HG02840 (cell line): Measurements from ENCODE around the gene KMT2B.
A peak's percentile ranks its signal among the peaks of the same experiment; 100 is the strongest.
"Not testable (repeated sequence)": the region's sequence is repeated elsewhere in the genome, so short reads cannot be mapped to it uniquely, and the experiment has no call there.

Source experiments
- ATAC-seq: cut with Tn5 transposase; IDR thresholded peaks from one replicate; pipeline ENCODE4 v1.9.1; 2021; ENCODE audit warnings: mild to moderate bottlenecking, moderate library complexity, moderate number of reproducible peaks; ENCODE audit not compliant: unreplicated experiment, low FRiP score

Gene KMT2B, protein sequence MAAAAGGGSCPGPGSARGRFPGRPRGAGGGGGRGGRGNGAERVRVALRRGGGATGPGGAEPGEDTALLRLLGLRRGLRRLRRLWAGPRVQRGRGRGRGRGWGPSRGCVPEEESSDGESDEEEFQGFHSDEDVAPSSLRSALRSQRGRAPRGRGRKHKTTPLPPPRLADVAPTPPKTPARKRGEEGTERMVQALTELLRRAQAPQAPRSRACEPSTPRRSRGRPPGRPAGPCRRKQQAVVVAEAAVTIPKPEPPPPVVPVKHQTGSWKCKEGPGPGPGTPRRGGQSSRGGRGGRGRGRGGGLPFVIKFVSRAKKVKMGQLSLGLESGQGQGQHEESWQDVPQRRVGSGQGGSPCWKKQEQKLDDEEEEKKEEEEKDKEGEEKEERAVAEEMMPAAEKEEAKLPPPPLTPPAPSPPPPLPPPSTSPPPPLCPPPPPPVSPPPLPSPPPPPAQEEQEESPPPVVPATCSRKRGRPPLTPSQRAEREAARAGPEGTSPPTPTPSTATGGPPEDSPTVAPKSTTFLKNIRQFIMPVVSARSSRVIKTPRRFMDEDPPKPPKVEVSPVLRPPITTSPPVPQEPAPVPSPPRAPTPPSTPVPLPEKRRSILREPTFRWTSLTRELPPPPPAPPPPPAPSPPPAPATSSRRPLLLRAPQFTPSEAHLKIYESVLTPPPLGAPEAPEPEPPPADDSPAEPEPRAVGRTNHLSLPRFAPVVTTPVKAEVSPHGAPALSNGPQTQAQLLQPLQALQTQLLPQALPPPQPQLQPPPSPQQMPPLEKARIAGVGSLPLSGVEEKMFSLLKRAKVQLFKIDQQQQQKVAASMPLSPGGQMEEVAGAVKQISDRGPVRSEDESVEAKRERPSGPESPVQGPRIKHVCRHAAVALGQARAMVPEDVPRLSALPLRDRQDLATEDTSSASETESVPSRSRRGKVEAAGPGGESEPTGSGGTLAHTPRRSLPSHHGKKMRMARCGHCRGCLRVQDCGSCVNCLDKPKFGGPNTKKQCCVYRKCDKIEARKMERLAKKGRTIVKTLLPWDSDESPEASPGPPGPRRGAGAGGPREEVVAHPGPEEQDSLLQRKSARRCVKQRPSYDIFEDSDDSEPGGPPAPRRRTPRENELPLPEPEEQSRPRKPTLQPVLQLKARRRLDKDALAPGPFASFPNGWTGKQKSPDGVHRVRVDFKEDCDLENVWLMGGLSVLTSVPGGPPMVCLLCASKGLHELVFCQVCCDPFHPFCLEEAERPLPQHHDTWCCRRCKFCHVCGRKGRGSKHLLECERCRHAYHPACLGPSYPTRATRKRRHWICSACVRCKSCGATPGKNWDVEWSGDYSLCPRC (N-terminal part only)

DNA sequence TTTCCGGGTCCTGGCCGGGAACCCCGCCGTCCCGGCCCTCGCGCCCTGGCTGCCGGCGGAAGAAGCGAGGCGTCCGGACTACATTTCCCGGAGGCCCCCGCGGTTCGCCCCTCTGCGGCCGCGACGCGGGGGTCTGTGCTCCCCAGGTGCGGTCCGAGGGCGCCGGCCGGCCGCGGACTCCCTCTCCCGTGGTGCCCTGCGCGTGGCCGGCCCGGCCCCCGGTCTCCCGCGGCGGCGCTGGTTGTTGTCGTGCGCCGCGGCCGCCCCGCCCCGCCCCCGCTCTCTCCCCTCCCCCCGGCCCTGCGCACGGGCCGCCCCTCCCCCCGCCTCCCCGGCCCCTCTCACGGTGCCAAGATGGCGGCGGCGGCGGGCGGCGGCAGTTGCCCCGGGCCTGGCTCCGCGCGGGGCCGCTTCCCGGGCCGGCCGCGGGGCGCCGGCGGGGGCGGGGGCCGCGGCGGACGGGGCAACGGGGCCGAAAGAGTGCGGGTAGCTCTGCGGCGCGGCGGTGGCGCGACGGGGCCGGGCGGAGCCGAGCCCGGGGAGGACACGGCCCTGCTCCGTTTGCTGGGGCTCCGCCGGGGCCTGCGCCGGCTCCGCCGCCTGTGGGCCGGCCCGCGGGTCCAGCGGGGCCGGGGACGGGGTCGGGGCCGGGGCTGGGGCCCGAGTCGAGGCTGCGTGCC, at the start of gene KMT2B:
Gene KMT2B (plus strand): TSS at position 339 of the 680 bp plus-strand sequence. CDS start 16 bp downstream, at position 355.
- ATAC-seq, result no peak

DNA sequence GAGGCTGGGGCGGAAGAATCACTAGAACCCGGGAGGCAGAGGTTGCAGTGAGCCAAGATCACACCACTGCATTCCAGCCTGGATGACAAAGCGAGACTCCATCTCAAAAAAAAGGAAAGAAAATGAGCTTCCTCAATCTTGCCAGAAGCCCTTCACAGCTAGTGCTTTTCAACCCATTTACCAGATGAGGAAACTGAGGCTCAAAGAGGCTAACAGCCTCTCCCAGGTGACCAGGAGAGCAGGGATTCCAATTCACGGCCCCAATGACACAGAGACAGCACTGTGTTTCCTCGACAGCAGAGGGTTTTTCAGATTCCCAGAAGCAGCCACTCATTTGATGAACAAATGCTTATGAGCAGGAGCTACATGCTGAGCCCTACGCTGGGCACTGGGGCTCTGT, 48.2 kb upstream of the KMT2B start:
- no peak for ATAC-seq

DNA sequence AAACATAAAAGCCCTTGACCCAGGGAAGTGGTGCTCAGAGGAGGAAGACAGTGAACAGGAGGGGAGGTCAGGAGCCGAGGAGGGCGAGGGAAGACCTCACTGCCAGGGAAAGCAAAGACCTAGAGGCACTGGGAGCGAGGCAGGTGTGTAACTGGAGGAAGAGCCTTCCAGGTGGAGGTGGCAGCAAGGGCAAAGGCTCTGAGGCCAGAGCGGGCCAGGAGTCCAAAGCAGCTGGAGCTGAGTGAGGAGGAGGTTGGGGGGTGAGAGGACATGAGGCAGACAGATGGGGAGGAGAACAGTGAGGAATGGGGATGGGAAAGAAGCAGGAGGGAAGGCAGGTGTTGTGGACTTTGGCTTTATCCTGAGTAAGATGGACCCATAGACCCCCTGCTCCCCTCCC, 47.8 kb upstream of the KMT2B start:
- ATAC-seq, result no peak

DNA sequence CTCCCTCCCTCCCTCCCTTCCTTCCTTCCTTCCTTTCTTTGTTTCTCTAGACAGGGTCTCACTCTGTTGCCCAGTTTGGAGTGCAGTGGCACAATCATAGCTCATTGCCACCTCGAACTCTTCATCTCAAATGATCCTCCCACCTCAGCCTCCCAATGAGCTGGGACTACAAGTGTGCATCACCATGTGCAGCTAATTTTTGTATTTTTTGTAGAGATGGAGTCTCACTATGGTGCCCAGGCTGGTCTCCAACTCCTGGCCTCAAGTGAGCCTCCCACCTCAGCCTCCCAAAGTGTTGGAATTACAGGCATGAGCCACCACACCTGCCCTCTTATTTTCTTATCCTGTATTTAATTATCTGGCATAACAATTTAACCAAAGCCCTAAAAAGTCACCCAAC, 47.1 kb upstream of the KMT2B start:
- ATAC-seq, result no peak

DNA sequence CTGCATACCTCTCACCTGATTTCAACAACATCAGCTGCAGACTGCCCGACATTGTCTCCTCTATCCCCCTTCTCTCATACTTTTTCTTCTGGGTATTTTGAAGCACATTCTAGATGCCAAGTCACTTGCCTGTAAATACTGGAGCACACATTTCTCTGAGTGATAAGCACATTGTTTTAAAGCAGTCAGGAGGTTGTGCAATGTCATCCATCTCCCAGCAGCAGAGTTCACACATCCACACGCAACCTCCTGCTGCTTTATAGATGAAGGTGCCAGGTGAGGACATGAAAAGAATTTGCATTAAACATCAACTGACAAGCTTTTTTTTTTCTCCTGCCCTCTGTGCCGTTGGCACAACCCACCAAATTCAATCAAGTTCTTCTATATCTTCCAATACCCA, 46.0 kb upstream of the KMT2B start:
- no peak for ATAC-seq

DNA sequence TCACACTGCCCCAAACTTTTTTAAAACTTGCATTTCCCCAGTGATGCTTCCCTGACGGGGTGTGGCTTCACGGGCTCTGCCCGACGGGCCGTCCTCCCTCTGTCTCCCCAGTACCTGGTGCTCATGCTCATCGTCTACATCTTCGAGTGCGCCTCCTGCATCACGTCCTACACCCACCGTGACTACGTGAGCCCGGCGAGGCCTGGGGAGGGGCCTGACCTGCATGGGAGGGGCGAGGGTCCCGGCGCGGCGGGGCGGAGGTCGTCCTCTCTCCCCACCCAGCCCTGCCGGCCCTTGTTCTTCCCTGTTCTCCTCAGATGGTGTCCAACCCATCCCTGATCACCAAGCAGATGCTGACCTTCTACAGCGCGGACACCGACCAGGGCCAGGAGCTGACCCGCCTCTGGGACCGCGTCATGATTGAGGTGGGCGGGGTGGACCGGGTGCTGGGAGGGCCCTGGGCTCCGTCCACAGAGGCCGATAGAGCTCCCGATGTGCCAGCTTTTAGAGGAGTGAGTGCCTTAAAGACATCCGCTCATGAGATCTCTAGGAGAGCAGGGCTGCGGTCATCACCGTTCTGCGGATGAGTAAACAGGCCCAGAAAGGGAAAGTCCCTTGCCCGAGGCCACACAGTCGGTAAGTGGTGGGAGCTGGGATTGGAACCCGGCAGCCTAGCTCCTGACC, 44.5 kb upstream of the KMT2B start:
- ATAC-seq, result no peak

DNA sequence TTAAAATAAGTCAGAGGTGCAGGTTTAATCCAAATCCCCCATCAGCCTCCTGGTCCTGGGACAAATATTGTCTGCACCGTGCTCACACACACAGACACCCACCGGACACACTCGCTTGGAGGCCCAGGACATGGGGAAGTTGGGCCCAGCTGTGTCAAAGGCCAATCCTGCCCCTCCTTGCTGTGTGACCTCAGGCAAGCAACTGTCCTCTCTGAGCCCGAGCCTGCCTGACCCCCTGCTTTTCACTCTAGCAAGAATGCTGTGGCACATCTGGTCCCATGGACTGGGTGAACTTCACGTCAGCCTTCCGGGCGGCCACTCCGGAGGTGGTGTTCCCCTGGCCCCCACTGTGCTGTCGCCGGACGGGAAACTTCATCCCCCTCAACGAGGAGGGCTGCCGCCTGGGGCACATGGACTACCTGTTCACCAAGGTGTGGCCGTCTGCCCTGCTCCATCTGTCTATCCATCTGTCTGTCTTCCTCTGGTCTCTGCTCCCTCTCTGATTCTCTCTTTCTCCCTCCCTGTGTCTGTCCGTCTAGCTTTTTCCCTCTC, 42.1 kb upstream of the KMT2B start:
- ATAC-seq, result no peak

DNA sequence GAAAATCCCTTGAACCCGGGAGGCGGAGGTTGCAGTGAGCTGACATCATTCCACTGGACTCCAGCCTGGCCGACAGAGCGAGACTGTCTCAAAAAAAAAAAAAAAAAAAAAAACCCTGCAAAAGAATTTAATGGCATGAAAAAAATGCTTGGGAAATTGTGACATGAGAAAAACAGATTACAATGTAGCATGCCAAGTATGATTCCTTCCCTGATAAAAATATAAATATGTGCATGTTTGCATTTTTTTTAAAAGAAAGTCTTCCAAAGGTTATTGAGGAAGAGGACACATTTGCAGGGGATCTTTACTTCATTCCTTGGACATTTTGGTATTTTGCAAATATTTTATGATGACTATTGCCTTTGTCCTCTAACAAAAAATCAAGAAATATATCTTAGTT, 28.0 kb upstream of the KMT2B start:
- ATAC-seq, result no peak

DNA sequence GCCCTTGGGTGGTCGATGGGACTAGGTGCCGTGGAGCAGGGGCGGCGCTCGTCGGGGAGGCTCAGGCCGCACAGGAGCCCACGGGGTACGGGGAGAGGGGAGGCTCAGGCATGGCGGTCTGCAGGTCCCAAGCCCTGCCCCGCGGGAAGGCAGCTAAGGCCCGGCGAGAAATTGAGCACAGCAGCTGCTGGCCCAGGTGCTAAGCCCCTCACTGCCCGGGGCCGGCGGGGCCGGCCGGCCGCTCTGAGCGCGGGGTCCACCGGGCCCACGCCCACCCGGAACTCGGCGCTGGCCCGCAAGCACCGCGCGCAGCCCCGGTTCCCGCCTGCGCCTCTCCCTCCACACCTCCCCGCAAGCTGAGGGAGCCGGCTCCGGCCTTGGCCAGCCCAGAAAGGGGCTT, 26.7 kb upstream of the KMT2B start:
- not testable (repeated sequence) for ATAC-seq

DNA sequence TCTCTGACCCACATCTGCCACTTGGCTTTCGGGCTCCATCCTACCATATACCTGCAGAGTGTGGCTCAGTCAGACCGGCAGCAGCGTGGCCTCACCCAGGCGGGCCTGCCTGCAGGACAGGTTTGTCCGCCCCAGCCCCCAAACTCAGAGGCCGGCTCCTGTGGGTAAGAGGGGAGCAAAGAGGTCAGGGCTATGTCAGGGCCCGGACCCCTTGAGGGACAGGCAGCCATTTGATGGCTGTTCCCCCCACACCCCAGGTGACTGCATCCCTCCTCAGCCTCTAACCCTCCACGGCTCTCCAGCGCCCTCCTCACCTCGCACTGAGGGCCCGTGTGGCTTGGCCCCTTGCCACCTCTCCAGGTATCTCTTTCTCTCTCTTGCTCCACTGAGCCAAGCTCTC, 25.8 kb upstream of the KMT2B start:
- ATAC-seq, result no peak

DNA sequence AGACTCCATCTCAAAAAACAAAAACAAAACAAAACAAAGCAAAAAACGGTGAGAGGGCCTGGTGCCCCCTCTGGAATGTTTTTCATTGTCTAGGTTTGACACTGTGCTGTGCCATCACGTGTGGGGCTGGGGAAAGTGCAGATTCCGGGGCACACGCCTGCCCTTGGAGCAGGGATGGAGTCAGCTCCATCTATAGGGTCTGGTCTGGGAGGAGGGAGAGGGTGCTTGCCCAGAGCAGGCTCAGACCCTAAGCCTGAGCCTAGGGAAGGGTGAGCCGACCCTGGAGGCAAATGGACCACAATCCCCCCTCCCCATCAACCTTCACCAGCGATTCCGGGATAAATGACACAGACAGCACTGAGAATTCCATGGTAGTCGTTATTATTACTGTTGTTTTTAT, 24.4 kb upstream of the KMT2B start:
- ATAC-seq, result peak; percentile 11

DNA sequence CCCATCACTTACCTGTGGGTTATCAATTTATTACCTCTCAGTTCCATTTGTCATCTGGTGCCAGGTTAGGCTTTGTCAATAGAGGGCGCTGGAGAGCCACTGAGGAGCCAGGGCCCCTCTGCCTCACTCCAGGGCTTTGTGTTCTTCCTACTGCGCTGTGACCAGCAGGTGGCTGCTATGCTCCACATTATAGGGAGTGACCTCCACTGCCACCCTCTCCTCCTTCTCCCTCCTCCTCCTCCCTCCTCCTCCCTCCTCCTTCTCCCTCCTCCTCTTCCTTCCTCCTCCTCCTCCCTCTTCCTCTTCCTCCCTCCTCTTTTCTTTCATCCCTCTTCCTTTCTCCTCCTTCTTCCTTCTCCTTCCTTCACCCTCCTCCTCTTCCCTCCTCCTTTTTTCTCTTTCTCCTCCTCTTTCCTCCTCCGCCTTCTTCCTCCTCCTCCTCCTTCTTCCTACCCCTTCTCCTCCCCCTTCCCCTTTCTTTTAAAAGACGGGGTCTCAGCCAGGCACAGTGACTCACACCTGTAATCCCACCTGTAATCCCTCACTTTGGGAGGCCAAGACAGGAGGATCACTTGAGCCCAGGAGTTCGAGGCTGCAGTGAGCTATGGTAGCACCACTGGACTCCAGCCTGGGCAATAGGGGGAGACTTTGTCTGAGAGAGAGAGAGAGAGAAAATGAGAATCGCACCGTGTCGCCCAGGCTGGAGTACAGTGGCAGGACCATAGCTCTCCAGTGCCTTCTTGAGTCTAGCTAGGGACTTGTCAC, 23.8 kb upstream of the KMT2B start:
- ATAC-seq, result peak; percentile 62

DNA sequence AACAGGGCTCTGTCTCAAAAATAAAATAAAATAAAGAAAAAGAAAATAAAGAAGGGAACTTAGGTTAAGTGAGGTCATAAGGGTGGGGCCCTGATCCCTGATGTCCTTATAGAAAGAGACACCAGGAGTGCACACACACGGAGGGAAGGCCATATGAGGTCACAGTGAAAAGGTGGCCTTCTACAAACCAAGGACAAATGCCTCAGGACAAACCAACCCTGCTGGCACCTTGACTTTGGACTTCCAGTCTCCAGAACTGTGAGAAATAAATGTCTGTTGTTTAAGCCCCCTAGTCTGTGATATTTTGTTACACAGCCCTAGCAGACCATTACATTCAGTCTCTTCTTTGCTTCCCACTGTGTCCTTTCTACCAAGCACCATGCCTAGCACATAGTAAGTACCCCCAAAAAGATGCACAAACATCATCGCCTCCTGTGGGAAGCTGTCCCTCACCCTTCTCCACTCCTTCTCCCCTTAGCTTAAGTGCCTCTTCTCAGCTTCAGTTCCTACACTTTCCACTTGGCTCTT, 21.8 kb upstream of the KMT2B start:
- no peak for ATAC-seq

DNA sequence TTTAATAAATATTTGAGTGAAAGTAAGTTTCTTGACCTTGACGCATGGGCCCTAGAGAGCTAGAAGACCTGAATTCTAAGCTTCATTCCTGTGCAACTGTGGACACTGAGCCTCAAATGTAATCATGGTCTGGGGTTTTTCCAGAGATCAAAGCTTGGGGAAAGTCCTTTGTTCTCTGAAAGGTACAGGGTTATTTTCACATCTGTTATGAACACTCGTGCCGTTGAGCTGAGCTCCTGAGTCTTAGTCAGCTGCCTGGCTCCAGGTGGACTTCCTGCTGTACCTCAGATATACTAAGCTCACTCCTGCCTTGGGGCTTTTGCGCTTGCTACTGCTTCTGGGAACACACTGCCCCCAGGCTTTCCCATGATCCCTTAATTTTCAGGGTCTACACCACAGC, 21.0 kb upstream of the KMT2B start:
- no peak for ATAC-seq

DNA sequence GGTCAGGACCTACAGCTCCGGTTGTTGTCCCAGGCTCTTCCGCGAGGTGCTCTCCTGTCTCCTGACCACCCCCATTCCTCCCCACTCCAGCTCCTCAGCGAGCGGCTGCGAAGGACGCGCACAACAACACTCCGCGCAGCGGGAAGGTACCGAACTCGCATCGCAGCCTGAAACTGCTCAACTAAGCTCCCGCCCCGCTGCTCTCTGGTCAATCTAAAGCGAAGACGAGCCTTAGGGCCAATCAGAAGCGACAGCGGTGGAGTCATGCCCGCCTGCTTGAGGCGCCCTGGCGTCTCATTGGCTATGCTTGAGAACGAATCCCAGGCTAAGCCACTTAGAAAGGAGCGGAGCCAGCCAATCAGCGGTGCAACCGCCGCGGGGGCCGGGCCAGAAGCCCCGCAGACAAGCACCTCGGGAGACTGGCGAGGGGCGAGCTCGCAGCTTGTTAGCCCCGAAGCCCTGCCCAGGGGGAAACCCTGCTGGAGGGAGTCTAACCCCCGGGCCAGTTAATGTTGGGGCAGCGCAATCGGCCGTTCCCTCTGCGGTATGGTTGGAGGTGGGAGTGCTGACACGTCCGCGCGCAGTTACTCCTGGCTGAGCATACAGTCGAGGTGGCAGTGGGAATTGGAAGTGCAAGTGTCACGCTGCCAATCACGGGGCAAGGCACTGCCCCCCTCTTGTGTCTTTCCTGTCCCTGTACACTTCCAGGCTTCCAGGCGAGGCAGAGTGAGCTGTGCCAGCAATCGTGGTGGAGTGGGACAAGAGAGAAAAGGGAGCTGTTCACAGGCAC, 15.4 kb upstream of the KMT2B start:
- peak; percentile 93 for ATAC-seq

DNA sequence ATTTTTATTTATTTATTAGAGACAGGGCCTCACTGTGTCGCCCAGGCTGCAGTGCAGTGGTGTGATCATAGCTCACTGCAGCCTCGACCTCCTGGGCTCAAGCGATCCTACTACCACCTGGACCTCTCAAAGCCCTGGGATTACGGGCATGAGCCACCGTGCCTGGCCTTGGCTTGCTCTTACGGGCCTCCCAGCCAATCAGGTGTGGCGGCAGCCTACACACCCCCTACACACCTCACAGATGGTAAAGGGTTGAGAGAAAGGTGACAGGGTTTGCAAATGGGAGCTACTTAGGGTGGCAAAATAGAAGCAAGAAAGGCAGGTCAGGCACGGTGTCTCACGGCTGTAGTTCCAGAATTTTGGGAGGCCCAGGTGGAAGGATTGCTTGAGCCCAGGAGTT, 14.5 kb upstream of the KMT2B start:
- ATAC-seq, result no peak

DNA sequence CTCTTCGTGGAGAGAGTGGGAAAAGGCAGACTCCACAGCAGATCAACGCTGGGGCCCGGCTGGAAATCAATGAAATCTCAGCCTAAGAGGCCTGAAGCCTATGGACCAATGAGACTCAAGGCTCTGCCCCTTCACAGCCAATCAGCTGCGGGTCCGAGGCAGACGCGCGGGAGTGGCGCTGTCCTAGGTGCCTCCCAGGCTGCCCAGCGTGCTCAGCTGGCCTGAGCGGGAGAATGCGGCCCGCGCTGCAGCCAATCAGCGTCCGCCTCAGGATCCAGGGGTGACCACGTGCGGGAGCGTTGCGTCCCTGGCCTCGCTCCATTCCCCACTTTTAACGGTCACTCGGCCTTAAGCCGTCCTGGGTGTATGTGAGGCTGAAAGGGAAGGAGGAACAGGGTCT, 13.6 kb upstream of the KMT2B start, which contains the start of gene ZBTB32:
Gene ZBTB32 (plus strand): TSS at position 341 of the 400 bp plus-strand sequence. CDS start 10,069 bp downstream, outside the sequence.
- ATAC-seq, result no peak
